Rectal smooth muscle tissue (tissue), 1 donor: ENCODE results near the gene EHBP1.

ENCODE experiments used
- H3K27ac ChIP-seq: one replicate; pipeline ENCODE4 v1.7.0; 2013; ENCODE audit warnings: low read depth, low read length, inconsistent platforms
- H3K27me3 ChIP-seq: one replicate; pipeline ENCODE4 v1.7.0; 2013; ENCODE audit warnings: low read length; ENCODE audit not compliant: control insufficient read depth, insufficient read depth
- H3K36me3 ChIP-seq: one replicate; pipeline ENCODE4 v1.7.0; 2013; ENCODE audit warnings: low read length; ENCODE audit not compliant: control insufficient read depth, insufficient read depth
- H3K4me1 ChIP-seq: one replicate; pipeline ENCODE4 v1.7.0; 2013; ENCODE audit warnings: low read length; ENCODE audit not compliant: control insufficient read depth, insufficient read depth
- H3K4me3 ChIP-seq: one replicate; pipeline ENCODE4 v1.7.0; 2013; ENCODE audit warnings: low read length
- H3K9ac ChIP-seq: one replicate; pipeline ENCODE4 v1.7.0; 2013; ENCODE audit warnings: low read length

Gene EHBP1

DNA sequence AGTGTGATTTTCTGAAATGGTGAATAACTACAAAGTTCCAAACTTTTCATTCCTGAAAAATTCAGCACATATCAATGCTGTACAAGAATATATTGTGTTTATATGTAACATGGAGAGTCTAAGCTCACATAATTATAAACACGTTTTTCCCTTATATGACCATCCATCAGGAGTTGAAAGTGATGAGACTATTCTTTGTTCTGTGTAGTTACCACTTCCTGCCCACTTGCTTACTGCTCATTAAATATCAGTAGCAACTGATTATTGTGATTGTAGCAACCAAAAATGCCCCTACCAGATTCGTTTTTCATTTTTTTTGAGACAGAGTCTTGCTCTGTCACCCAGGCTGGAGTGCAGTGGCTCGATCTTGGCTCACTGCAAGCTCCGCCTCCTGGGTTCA, 375.9 kb downstream of the EHBP1 start:
- H3K9ac ChIP-seq: no peak overlapping the region
- no peaks in the 10 kb centered on the region for H3K4me1 ChIP-seq
- no peaks in the 10 kb centered on the region for H3K27me3 ChIP-seq
- H3K27ac ChIP-seq: no peak overlapping the region
- H3K4me3 ChIP-seq: no peak overlapping the region
- H3K36me3 ChIP-seq: no peaks in the 10 kb centered on the region

DNA sequence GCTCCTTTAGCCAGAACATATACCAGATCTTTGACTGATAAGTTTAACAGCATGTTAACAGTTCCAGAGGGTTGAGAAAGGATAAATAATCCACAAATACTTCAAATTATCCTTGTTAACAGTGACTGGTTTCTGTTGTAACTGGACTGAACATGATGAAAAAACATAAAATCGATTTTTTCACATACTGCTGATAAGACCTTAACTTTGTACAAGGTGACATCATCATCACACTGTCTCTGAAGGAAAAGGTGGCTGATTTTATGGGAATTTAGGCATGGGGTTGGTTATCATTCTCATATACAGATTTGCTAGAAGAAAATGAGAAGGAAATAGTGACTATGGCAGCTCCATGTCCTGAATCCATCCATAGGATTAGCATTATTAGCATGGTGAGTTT, 381.2 kb downstream of the EHBP1 start:
- H3K27ac ChIP-seq: no peak overlapping the region

DNA sequence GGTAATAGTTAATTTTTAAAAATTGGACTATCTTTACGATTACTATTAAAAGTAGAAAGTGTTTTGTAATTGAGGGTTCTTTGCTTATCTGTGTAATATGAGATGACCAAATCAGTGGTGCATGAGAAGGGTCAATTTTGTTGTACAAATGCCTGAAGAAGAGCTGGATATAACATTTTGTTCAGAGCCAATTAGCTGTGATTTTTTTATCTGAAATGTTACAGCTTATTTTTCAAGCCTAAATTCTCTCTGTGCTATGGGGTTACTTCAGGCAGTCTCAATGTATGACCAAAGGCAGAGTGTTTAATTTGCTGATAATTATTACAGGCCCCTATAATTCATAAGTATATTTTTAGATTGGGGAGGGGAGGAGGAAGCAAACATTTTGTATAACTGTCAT, 386.9 kb downstream of the EHBP1 start:
- H3K4me3 ChIP-seq: no peak overlapping the region
- no peak overlapping the region for H3K9ac ChIP-seq
- no peaks in the 10 kb centered on the region for H3K4me1 ChIP-seq
- no peaks in the 10 kb centered on the region for H3K36me3 ChIP-seq
- H3K27me3 ChIP-seq: no peaks in the 10 kb centered on the region
- no peak overlapping the region for H3K27ac ChIP-seq

More for the DNA sequence above, 381.2 kb downstream of the EHBP1 start:
- Histone ChIP-seq H3K9ac (no peak overlapping the region), H3K27me3 (no peaks in the 10 kb centered on the region), H3K4me3 (no peak overlapping the region), H3K4me1 (no peaks in the 10 kb centered on the region), H3K36me3 (no peaks in the 10 kb centered on the region)

DNA sequence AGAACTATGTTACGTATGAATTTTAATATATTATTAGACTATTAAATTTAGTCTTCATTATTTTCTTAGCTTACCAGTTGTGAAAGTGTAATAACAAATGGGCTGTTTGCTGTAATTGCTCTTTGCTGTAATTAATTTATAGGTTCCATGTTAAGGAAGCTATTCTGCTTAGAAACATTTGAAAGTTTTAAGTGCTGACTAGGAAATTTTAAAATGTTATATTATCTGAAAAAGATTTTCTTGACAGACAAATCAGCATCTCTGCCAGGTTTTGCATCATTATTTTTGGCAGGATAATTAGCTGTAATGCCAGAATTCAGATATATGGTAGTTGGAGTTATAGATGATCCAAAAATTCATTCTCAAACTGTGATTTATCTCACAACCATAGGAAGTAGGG, 387.3 kb downstream of the EHBP1 start:
- H3K4me3 ChIP-seq: no peak overlapping the region
- H3K36me3 ChIP-seq: no peaks in the 10 kb centered on the region
- no peaks in the 10 kb centered on the region for H3K27me3 ChIP-seq
- H3K27ac ChIP-seq: no peak overlapping the region
- H3K4me1 ChIP-seq: no peaks in the 10 kb centered on the region
- H3K9ac ChIP-seq: no peak overlapping the region

DNA sequence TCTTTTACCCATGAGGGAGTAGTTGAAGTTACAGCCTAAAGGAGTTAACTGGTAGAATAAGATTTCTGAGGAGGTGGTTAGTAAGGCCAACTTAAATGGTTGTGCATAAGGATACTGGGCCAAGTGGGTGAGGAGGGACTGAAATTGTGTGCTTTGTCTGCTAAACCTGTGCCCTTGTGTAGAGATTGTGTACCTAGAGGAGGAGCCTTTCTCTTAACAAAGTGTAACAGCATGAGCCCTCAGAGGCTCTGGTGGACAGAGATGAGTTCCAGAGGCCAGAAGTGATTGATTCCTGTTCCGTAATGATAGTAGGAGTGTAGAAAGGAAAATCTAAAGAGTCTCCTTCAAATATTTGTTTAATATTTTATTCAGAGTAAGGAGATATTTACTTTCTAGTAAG, 388.0 kb downstream of the EHBP1 start:
- Histone ChIP-seq H3K4me3 (no peak overlapping the region), H3K27me3 (no peaks in the 10 kb centered on the region), H3K36me3 (no peaks in the 10 kb centered on the region), H3K9ac (no peak overlapping the region), H3K27ac (no peak overlapping the region), H3K4me1 (no peaks in the 10 kb centered on the region)
